CD4-positive, alpha-beta T cell treated with Interleukin-17A for 1 hour (primary cell): ENCODE data around the gene ATG16L1.

ENCODE experiments used
- DNase-seq: peaks from one replicate; pipeline ENCODE4 v3.0.0-alpha.2; 2020

The ATG16L1 gene

DNA sequence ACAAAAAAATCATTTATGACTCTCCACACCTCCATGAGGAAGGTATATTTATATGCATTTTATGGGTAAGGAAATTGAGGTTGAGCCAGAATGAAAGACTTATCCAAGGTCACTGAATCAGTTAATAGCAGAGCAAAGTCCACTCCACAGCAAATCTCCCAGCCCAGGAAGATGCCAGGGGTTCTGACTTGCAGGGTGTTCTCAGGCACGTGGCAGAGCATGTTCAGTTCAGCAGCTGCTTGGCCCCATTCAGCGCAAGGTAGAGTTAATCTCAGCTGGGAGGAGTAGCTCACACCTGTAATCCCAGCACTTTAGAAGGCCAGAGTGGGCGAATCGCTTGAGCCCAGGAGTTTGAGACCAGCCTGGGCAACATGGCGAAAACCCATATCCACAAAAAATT is 85.1 kb downstream of the ATG16L1 start:
- DNase-seq, result no peak

DNA sequence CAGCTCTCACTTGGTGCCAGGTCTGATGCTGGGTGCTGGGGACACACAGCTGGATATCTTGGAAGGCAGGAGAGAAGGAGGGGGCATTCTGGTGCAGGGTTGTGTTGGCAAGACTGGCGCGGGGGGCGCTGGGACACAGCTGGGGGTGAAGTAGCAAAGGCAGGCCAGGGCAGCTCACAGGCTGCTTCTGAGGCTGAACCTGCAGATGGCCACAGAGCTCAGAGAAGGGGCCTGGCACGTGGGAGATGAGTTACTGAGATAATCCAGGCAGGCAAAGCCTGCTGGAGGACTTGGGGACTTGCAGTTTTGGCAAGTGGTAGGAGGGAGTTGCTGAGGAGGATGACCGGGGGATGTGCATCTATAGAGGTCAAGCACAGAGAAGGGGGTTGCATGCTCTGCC is 86.6 kb downstream of the ATG16L1 start:
- no peak for DNase-seq

DNA sequence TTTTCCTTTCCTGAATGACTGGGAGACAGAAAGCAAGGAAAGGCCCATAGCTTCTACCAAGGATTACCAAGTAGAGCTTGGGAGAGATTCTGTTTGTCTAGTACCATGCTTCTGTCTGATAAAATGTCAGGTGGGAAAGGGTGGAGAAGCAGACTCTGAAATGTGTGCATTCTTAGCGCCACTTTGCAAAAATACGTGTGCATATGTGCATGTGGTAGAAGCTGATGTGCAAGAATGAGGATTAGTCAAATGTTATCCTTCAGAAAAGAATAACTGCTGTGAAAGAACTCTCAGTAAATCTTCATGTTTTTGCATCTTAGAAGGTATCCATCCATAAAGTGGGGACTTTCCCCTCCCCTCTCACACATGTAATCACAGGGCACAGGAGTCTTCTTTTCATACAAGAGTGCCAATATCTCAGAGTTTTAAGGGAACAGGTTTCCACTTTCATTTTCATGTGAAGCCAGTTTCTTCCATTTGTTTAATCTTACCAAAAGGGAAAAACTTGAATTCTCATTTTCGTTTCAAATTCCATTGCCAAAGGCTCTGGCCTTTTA is 87.4 kb downstream of the ATG16L1 start:
- no peak for DNase-seq

DNA sequence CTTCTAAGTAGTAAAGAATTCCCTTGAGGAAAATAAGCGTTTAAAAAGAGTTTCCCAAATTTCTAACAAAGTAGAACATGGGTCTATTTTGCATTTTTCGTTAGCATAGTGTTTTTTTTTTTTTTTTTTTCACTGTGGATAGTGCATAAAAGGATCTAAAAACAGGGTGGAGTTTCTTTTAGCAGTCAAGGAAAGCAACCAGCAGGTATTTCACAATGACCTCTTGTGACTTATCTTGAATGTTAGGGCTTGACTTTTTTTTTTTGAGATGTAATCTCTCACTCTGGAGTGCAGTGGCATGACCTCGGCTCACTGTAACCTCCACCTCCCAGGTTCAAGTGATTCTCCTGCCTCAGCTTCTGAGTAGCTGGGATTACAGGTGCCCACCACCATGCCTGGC is 88.0 kb downstream of the ATG16L1 start:
- DNase-seq, result no peak

DNA sequence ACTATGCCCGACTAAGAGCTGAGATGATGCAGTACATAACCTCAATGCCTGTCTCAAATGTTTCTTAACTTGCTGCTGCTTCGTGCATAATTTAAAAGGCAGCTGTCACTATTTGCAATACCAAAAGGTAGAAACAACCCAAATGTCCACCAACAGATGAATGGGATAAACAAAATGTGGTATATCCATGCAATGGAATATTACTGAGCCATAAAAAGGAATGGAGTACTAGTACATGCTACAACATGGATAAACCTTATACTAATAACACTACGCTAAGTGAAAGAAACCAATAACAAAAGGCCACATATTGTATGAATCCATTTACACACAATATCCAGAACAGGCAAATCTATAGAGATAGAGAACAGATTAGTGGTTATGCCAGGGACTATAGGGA is 89.8 kb downstream of the ATG16L1 start:
- DNase-seq, result no peak

DNA sequence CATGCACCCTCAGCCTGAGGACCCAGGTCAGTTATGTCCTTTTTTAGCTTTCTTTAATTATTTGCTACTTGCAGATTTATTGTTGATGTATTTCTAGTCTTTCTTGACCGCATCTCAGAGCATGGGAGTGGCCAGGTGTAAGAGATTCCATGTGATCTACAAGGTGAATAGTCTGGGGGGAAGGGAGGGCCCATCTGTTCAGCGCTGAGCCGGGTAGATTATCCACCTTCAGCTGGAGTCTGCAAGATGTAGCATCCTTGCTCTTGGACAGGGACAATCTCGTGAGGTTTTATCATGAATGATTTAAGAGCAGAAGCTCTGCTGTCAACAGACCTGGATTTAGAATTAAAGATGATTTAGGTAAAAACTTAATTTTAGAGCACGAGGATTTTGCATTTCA is 90.8 kb downstream of the ATG16L1 start:
- DNase-seq, result no peak

DNA sequence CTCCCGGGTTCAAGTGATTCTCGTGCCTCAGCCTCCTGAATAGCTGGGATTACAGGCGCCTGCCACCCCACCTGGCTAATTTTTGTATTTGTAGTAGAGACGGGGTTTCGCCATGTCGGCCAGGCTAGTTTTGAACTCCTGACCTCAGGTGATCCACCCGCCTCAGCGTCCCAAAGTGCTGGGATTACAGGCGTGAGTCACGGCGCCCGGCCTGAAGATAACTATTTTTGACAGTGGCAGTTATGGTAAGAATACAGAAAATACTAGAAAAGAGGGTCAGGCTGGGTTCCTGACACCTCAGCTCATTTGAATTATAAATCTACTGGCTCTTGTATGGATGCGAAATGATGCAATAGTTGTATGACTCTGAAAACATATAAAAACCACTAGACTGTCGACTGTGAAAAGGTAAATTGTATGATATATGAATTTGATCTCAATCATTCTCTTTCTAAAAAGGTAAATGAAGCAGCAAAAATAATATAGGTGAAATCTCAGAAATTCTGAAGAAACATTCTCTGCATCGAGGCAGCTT is 91.8 kb downstream of the ATG16L1 start:
- DNase-seq, result no peak
